GM12864 (cell line): ENCODE data around the gene ARL6IP4.

Source experiments
- DNase-seq: peaks from one replicate; pipeline ENCODE4 v3.0.0-alpha.2; 2011; ENCODE audit warnings: low read depth
- H3K4me3 ChIP-seq: 2 replicates; pipeline ENCODE4 v1.5.1; 2011; ENCODE audit warnings: mild to moderate bottlenecking, low read depth, low read length, control low read depth
- TF ChIP-seq, protein P1 (sequence below): IDR thresholded peaks from 2 replicates; pipeline ENCODE4 v1.5.1; 2011; ENCODE audit warnings: low read depth, mild to moderate bottlenecking, moderate library complexity, low read length, control low read depth, inconsistent platforms; ENCODE audit errors: missing control alignments

Gene ARL6IP4

DNA sequence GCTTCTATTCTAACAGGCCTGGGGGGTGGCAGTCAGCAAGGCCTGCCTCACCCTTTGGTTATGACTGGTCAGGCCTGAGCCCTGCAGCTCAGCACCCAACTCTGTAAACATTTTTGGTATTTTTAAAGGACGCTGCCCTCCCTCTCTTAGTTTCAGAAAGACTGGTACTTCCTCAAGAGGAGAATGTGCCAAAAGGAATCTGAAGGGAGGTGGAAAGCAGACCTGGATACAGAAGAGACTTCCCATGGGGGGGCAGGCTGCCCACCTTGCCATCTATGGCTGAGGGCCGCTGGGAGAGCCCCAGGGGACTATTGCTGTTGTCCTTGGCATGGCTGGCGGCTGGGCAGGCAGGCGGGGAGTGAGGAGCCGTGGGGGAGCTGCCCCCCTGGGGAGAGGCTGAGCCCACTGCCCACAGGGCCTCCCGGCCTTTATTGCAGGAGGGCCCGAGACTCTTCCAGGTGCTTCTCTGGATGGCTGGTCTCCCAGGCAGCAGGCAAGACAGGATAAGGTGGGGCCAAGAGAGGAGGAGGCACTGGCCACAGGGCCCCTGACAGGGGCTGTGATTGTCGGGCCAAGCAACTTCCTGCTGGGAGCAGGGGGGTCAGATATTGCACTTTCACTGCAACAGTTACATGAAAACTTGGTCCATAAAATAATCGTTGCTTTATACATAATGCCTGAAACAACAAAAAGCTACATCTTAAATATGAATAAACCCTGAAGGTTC is 3.5 kb downstream of the ARL6IP4 start:
- no peak overlapping the region for H3K4me3 ChIP-seq
- TF ChIP-seq, protein P1, sequence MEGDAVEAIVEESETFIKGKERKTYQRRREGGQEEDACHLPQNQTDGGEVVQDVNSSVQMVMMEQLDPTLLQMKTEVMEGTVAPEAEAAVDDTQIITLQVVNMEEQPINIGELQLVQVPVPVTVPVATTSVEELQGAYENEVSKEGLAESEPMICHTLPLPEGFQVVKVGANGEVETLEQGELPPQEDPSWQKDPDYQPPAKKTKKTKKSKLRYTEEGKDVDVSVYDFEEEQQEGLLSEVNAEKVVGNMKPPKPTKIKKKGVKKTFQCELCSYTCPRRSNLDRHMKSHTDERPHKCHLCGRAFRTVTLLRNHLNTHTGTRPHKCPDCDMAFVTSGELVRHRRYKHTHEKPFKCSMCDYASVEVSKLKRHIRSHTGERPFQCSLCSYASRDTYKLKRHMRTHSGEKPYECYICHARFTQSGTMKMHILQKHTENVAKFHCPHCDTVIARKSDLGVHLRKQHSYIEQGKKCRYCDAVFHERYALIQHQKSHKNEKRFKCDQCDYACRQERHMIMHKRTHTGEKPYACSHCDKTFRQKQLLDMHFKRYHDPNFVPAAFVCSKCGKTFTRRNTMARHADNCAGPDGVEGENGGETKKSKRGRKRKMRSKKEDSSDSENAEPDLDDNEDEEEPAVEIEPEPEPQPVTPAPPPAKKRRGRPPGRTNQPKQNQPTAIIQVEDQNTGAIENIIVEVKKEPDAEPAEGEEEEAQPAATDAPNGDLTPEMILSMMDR = no peak
- DNase-seq = no peak

DNA sequence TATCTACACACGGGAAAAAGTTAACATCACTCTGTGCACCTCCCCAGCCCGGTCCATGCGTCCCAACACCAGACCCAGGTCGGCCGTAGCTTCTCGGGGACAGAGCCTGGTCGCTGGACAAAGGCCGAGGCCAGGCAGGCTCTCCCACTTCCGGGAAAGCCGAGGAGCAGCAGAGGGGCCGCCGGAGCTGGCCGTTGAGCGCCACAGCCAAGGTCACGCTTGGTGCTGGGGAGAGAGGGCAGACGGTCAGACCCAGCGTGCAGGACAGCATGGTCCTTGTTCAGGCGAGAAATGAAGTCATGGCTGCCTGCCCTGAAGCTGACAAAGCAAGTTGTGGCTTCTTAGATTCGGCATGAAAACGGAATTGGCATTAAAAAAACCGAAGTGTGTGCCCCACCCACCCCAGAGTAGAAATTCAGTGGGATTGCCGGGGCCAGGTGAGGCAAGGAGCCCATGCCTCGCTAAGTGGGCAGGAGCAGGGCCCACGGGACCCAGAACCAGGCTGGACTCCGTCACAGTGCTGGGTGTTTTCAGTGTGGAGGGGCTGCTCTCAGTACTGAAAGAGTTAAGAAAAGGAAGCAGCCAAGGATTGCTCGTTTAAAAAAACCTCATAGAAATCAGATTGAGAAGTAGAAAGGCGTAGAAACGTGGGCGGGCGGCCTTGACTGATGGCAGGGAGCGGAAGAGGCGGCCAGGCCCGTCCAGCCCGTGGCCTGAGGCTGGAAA is 4.3 kb downstream of the ARL6IP4 start:
- no peak for DNase-seq
- TF ChIP-seq, protein P1 = no peak
- H3K4me3 ChIP-seq = no peak overlapping the region

DNA sequence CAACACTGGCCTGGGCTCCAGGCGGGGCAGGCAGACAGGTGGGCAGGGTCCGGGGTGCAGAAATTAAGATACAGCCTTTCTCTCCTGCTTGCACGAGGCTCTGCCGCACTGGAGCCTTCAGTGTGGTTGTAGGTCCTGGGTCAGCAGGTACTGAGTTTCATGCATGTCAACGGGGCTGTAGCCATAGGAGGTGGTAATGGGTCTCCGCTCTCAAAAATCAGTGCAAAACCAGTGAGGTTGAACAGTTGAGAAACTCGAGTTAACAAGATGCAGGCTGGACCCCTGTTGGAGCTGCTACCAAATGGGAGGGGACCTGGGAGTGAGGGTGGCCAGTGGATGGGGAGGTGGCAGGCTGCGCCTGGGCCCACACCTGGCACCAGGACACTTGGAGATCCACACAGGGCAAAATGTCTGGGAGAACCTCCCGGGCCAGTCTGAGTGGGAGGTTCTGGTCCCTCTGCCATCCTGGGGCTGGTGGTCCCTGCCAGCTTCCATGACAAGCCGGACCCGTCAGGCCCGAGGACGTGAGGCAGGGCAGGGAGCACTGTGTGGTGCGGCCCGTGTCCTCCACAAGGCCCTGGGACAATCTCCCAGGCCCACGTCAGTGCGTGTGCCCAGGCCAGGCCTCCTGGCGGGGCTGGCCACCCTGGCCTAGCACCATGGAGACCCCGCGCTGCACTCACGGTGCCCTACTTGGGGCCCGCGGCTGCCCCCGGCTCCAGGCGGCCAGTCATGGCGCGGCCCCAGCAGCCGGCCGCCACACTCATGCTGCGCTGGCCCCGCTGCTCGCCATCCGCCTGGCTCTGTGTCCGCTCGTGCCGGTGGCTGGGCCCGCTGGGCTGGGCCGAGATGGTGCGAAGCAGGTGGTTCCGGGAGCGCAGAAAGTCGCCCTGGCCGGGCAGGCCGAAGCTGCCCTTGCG is 5.1 kb downstream of the ARL6IP4 start:
- TF ChIP-seq, protein P1 = no peak
- no peak for DNase-seq
- H3K4me3 ChIP-seq = no peak overlapping the region

DNA sequence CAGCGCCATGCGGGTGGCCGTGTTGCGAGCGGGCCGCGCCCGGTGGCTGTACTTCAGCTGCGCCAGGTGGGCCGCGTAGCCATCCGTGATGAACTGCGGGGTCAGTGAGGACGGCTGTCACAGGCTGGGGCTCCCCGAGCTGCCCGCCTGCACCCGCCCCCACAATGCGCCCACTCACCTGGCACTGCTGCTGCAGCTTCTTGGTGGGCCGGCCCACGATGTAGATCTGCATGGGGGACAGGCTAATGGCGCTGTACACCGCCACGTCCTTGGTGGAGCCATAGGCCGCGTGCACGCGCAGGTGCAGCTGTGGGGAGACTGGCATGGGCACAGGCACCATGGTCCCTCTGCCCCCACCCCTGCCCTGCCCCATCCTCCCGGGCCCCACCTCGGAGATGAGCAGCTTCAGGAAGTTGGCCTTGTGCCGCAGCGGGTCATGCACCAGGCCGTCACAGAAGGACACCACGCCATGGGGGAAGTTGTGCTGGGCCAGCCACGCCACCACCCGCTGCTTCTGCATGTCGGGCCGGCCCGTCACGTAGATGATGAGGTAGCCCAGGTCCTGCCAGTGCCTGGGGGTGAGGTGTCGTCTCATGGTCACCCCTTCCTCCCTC is 5.9 kb downstream of the ARL6IP4 start:
- DNase-seq = no peak

DNA sequence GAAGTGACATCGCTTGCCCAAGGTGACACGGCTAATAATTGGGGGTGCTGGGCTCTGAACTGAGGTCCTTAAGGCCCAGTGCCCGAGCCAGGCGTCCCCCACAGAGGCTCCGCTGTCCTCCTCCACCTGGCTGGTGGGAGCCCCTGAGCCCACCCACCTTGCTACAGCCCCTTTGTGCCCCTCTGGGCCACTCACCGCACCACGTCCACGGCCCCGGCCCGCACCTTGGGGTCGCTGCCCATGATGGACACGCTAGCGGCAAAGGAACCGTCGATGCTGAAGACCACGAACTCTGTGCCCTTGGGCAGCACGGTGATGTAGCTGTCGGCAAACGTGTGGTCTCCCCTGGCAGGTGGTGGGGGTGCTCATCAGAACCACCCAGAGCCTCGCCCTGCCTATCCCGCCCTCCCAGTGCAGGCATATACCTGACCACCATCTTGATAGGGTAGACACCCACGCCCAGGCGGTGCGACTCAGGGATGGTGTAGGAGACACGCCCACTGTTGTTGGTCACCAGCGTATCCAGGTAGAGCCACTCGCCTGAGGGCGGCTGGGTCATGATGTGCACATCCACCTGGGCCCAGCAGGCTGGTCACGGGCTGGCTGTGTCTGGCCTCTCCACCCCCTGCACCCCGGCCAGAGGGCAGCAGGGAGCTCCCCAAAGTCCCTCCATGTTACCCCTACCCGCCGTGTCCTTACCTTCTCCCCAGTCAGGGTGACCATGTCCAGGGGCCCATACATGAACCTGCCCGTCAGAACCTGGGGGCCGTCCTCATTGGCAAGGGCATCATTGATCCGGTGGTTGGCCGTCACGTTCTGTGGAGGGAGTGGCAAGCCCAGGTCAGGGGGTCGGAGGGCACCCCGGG is 6.8 kb downstream of the ARL6IP4 start:
- no peak for DNase-seq
- no peak overlapping the region for H3K4me3 ChIP-seq
- TF ChIP-seq, protein P1 = no peak

More for the DNA sequence above, 5.9 kb downstream of the ARL6IP4 start:
- TF ChIP-seq, protein P1 = no peak
- H3K4me3 ChIP-seq = no peak overlapping the region

DNA sequence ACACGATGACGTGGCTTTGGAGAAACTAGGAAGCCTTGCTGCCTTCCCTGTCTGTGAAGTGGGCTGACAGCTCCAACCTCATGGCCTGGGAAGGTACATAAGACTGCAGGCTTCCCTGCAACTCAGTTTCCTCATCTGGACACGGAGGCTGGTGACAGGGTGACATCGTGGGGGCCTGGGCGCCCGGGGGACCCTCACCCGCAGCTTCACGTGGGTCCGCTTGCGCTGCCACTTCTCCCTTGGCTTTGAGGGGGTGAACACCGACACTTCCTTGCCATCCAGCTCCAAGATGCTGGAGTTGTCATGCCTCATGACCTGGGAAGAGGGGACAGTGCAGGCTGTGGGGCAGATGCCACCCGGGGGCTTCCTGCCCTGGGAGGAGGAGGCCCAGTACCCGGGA is 7.6 kb downstream of the ARL6IP4 start:
- H3K4me3 ChIP-seq = no peak overlapping the region
- TF ChIP-seq, protein P1 = no peak

More for the DNA sequence above, 7.6 kb downstream of the ARL6IP4 start:
- DNase-seq = no peak
